A549 (cell line): ENCODE measurements around the gene PTX3. TPM values are rescaled to one million over a fixed set of nuclear protein-coding genes. Genes with fewer than 3 reads are reported as not detected.

Experiments
- ATAC-seq, 2 experiments: fragments of 200-7000 bp in 1 of 2; fragments of >200 bp in 1 of 2; cut with Nextera tagmentation in 1 of 2; cut with Tn5 transposase in 1 of 2; 3 replicates each; pipeline versions ENCODE4 v1.8.0 to v1.9.1; 2018 to 2020; ENCODE audit warnings: mild to moderate bottlenecking in 1 of 2, moderate library complexity in 1 of 2
- CTCF ChIA-PET: fragments of 300-600 bp; sonication (Branson Sonifier 250); formaldehyde crosslinking; extraction: SDS; loops from one replicate; lab custom pipeline; 2021; ENCODE audit warnings: antibody characterized with exemption, inconsistent platforms; lab: Yijun Ruan, JAX
- POLR2A ChIA-PET: fragments of 350-600 bp; formaldehyde crosslinking; extraction: SDS; loops from one replicate; lab custom pipeline; 2021; ENCODE audit warnings: antibody characterized with exemption, inconsistent platforms; lab: Yijun Ruan, JAX
- DNase-seq, 2 experiments: peaks; one replicate each; pipeline versions ENCODE4 v3.0.0 to v3.0.0-alpha.2; 2011 to 2016; ENCODE audit warnings: low read depth in 1 of 2, low spot score in 1 of 2
- FAIRE-seq: peaks from 2 replicates; lab custom pipeline; 2011; peaks lifted over from hg19 to GRCh38; lab: Jason Lieb, UNC
- H3K27ac ChIP-seq, 2 experiments: fragments of >200 bp; sonication (Bioruptor Twin); formaldehyde crosslinking; 3 replicates each; pipeline ENCODE4 v1.5.1; 2016 to 2017
- H3K4me1 ChIP-seq: fragments of >200 bp; sonication (Bioruptor Twin); formaldehyde crosslinking; 3 replicates; pipeline ENCODE4 v1.6.1; 2016
- H3K4me2 ChIP-seq: fragments of >200 bp; sonication (Bioruptor Twin); formaldehyde crosslinking; 3 replicates; pipeline ENCODE4 v1.6.1; 2016
- H3K4me3 ChIP-seq: fragments of >200 bp; sonication (Bioruptor Twin); formaldehyde crosslinking; 3 replicates; pipeline ENCODE4 v1.5.1; 2016
- H3K9me3 ChIP-seq: fragments of >200 bp; sonication (Bioruptor Twin); formaldehyde crosslinking; 3 replicates; pipeline ENCODE4 v1.6.1; 2016
- CBX8 ChIP-seq: fragments of 200-600 bp; sonication (generic); IDR thresholded peaks from 2 replicates; pipeline ENCODE4 v1.6.1; 2016
- EHMT2 ChIP-seq: fragments of 200-600 bp; sonication (generic); IDR thresholded peaks from 2 replicates; pipeline ENCODE4 v1.6.1; 2016; ENCODE audit warnings: antibody characterized with exemption, low read depth, mild to moderate bottlenecking, moderate library complexity
- HDAC2 ChIP-seq: fragments of 200-600 bp; sonication (generic); IDR thresholded peaks from 2 replicates; pipeline ENCODE4 v1.6.1; 2016
- HES2 ChIP-seq: fragments of >200 bp; sonication (Bioruptor Twin); formaldehyde crosslinking; IDR thresholded peaks from 2 replicates; pipeline ENCODE4 v1.6.1; 2016
- HOXA7 ChIP-seq: fragments of 250-450 bp; sonication (Bioruptor Pico); IDR thresholded peaks from 2 replicates; pipeline ENCODE4 v1.5.0; 2020; ENCODE audit warnings: mild to moderate bottlenecking, moderate library complexity
- JUNB ChIP-seq: fragments of >200 bp; sonication (Bioruptor Twin); formaldehyde crosslinking; IDR thresholded peaks from 2 replicates; pipeline ENCODE4 v1.6.1; 2016
- KDM5A ChIP-seq: fragments of 200-600 bp; sonication (generic); IDR thresholded peaks from 2 replicates; pipeline ENCODE4 v1.6.1; 2016; ENCODE audit warnings: antibody characterized with exemption, mild to moderate bottlenecking
- MAX ChIP-seq: IDR thresholded peaks from 2 replicates; pipeline ENCODE4 v1.6.1; 2012
- PHF8 ChIP-seq: fragments of 200-600 bp; sonication (generic); IDR thresholded peaks from 2 replicates; pipeline ENCODE4 v1.6.1; 2016; ENCODE audit warnings: low read depth, mild to moderate bottlenecking, antibody characterized with exemption, moderate library complexity, borderline replicate concordance
- POLR2A ChIP-seq: IDR thresholded peaks from 2 replicates; pipeline ENCODE4 v1.6.1; 2012; ENCODE audit warnings: mild to moderate bottlenecking, low read length
- RAD21 ChIP-seq, 2 experiments: fragments of >200 bp in 1 of 2; sonication (Bioruptor Twin) in 1 of 2; formaldehyde crosslinking in 1 of 2; IDR thresholded peaks in 1 of 2; conservative IDR thresholded peaks in 1 of 2; 2 replicates in 1 of 2; 3 replicates in 1 of 2; pipeline ENCODE4 v1.6.1; 2012 to 2018; ENCODE audit warnings: inconsistent platforms in 1 of 2
- SMC3 ChIP-seq: fragments of >200 bp; sonication (Bioruptor Twin); formaldehyde crosslinking; IDR thresholded peaks from 3 replicates; pipeline ENCODE4 v1.6.1; 2018; ENCODE audit warnings: inconsistent platforms
- WGBS: methylation state at CpG from one replicate; pipeline ENCODE4 v1.1.6; 2017; ENCODE audit errors: missing lambda C conversion rate; 5-methylcytosine and 5-hydroxymethylcytosine counted together
- polyA plus RNA-seq, 4 experiments: library from polyadenylated mRNA; depleted of rRNA in 3 of 4; stranded (reverse); fragments of >200 nt; fragmentation: RNase III in 1 of 4; extraction: RNeasy Plus Mini Kit Qiagen cat#74134 plus additional on column Dnase treatment in 1 of 4; gene quantifications; 2 replicates in 3 of 4; 3 replicates in 1 of 4; pipeline ENCODE4 v1.2.3, GENCODE V29; 2011 to 2017
- TF ChIP-seq, protein P1 (sequence below): fragments of >200 bp; sonication (Bioruptor Twin); formaldehyde crosslinking; IDR thresholded peaks from 3 replicates; pipeline ENCODE4 v1.5.1; 2016
- TF ChIP-seq, protein P2 (sequence below): fragments of 250-450 bp; sonication (Bioruptor Pico); IDR thresholded peaks from 2 replicates; pipeline ENCODE4 v1.5.0; 2021; ENCODE audit warnings: mild to moderate bottlenecking, moderate library complexity, borderline replicate concordance
- TF ChIP-seq, protein P3 (sequence below): fragments of 200-600 bp; sonication (generic); IDR thresholded peaks from 2 replicates; pipeline ENCODE4 v1.6.1; 2016; ENCODE audit warnings: antibody characterized with exemption, mild to moderate bottlenecking, moderate library complexity
- TF ChIP-seq, protein P4 (sequence below): IDR thresholded peaks from 2 replicates; pipeline ENCODE4 v1.6.1; 2012

Gene PTX3
- polyA plus RNA-seq, 2 of the 4 experiments (the other 2 are of a cell fraction) = 0.14 to 0.35 TPM

DNA sequence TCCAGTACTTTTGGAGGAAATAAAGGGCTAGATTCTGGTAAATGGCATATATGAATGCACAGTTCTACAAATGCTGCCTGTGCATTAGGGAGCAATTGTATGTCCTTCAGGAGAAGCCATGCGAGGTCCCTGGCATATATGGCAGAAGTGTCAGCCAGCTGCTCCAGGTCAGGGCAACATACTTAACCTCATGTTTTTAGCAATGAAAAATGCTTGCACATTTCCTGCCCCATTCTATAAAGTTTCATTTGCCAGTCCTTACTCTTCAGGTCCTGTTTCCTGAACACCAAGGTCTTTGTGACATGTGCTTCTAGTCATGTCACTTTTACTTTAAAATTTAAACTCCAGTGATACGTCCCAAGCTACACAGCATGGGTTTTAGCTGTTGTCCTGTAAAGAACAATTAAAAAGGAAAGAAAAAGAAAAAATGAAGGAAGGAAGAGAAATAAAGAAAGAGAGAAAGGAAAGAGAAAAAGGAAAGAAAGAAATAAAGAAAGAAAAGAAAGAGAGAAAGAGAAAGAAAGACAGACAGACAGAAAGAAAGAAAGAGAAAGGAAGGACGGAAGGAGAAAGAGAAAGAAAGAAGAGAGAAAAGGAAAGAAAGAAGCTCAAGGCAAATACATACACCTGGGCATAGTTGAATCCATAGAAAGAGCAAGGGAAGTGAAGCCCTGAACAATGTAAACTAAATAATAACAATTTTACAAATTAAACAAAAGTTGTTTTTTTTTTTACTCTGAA lies 20.1 kb upstream of the PTX3 start:
- Histone ChIP-seq H3K4me1 (peaks cover 6% of the 10 kb centered on the region; the same call in 1 of the 3 replicates), H3K4me3 (no peak overlapping the region), H3K4me2 (no peak overlapping the region), H3K27ac (no peak overlapping the region), H3K9me3 (no peaks in the 10 kb centered on the region)
- ChIA-PET POLR2A (no interaction called here), CTCF (interaction anchor here (0.7 to 0.8 kb wide), 2 partner anchors 80 to 116 kb away, joined by 3 read pairs; no protein-coding TSS in a partner anchor)
- FAIRE-seq = no peak
- 77% methylated on average over 3 of the region's 3 CpGs for WGBS
- ATAC-seq = no peak
- no peak for DNase-seq
- no peak for TF ChIP-seq PHF8

- Histone ChIP-seq H3K4me2 (no peak overlapping the region), H3K9me3 (no peaks in the 10 kb centered on the region), H3K27ac (no peak overlapping the region), H3K4me1 (peaks cover 6% of the 10 kb centered on the region; the same call in 1 of the 3 replicates), H3K4me3 (no peak overlapping the region)
- WGBS = 80% methylated on average over 2 of the region's 2 CpGs
- FAIRE-seq (no peak), DNase-seq (no peak), ATAC-seq (no peak)
- ChIA-PET CTCF (no interaction called here), POLR2A (no interaction called here)
- TF ChIP-seq MAX = no peak
- TF ChIP-seq KDM5A = no peak
- TF ChIP-seq CBX8 = no peak
- TF ChIP-seq SMC3 = no peak
Observed at GRCh38 chr3:157417247-157417646, 19.4 kb upstream of the PTX3 start.

DNA sequence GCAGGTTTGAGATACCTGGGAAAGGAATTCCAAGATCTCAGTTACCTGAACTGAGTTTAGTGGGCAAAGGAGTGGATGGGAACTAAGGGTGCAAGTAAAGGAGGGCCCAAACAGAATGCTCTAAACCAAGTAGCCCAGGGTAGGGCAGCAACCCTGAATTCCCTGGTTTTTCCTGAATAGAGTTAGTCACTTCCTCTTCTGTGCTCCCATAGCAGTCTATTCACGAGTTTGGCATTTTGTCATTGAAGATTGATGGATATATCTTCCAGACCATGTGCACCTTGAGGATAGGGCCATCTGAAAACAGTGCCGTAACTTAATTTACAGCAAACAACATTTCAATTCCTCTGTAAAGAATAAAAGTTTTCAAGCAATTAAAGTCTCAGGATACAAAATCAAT lies 18.5 kb upstream of the PTX3 start:
- FAIRE-seq = no peak
- TF ChIP-seq, protein P1, sequence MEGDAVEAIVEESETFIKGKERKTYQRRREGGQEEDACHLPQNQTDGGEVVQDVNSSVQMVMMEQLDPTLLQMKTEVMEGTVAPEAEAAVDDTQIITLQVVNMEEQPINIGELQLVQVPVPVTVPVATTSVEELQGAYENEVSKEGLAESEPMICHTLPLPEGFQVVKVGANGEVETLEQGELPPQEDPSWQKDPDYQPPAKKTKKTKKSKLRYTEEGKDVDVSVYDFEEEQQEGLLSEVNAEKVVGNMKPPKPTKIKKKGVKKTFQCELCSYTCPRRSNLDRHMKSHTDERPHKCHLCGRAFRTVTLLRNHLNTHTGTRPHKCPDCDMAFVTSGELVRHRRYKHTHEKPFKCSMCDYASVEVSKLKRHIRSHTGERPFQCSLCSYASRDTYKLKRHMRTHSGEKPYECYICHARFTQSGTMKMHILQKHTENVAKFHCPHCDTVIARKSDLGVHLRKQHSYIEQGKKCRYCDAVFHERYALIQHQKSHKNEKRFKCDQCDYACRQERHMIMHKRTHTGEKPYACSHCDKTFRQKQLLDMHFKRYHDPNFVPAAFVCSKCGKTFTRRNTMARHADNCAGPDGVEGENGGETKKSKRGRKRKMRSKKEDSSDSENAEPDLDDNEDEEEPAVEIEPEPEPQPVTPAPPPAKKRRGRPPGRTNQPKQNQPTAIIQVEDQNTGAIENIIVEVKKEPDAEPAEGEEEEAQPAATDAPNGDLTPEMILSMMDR = no peak
- TF ChIP-seq, protein P2, sequence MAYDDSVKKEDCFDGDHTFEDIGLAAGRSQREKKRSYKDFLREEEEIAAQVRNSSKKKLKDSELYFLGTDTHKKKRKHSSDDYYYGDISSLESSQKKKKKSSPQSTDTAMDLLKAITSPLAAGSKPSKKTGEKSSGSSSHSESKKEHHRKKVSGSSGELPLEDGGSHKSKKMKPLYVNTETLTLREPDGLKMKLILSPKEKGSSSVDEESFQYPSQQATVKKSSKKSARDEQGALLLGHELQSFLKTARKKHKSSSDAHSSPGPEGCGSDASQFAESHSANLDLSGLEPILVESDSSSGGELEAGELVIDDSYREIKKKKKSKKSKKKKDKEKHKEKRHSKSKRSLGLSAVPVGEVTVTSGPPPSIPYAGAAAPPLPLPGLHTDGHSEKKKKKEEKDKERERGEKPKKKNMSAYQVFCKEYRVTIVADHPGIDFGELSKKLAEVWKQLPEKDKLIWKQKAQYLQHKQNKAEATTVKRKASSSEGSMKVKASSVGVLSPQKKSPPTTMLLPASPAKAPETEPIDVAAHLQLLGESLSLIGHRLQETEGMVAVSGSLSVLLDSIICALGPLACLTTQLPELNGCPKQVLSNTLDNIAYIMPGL (CRISPR knock-in tag) = no peak
- TF ChIP-seq EHMT2 (no peak), POLR2A (no peak)
- TF ChIP-seq, all 56 proteins: peak for 0
- Histone ChIP-seq H3K27ac (no peak overlapping the region), H3K4me1 (peaks cover 6% of the 10 kb centered on the region; the same call in 1 of the 3 replicates), H3K4me3 (no peak overlapping the region), H3K9me3 (no peaks in the 10 kb centered on the region), H3K4me2 (no peak overlapping the region)
- CTCF ChIA-PET = no interaction called here
- POLR2A ChIA-PET = no interaction called here
- 48% methylated on average over 2 of the region's 2 CpGs for WGBS
- ATAC-seq (no peak), DNase-seq (no peak)

DNA sequence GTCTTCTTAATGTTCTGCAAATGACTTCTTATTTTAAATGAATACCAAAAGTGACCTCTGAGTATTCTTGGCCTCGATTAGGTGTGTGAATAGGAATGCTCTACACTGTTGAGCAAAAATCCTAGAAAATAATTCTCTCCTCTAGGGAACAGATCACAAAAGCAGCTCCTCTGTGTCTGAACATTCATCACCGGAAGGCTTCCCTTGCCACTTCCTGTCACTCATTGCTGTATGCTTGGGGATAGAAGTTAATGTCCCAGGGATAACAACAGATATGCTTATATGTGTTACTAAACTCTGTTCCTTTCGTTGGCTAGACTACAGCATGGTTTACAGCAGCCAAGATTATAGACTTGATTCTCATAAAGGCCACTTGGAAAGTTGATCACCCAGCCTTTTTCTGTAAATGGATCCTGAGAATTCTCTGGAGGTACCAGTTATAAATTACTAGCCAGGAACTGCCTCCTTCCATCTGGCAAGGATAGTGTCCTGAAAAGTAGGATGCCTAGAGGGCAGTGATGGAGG lies 16.0 kb upstream of the PTX3 start:
- CTCF ChIA-PET = interaction anchor here (1.0 kb wide), 1 partner anchor 17 kb away, joined by 6 read pairs; the partner anchor contains the start of gene PTX3
- H3K4me3 ChIP-seq = no peak overlapping the region
- FAIRE-seq (no peak), ATAC-seq (no peak), DNase-seq (no peak)
- peaks cover 6% of the 10 kb centered on the region; the same call in 1 of the 3 replicates for H3K4me1 ChIP-seq
- no peak overlapping the region for H3K4me2 ChIP-seq
- POLR2A ChIA-PET = no interaction called here
- WGBS = 44% methylated on average over 3 of the region's 3 CpGs
- no peak overlapping the region for H3K27ac ChIP-seq
- TF ChIP-seq, protein P1 = no peak
- TF ChIP-seq, protein P3, sequence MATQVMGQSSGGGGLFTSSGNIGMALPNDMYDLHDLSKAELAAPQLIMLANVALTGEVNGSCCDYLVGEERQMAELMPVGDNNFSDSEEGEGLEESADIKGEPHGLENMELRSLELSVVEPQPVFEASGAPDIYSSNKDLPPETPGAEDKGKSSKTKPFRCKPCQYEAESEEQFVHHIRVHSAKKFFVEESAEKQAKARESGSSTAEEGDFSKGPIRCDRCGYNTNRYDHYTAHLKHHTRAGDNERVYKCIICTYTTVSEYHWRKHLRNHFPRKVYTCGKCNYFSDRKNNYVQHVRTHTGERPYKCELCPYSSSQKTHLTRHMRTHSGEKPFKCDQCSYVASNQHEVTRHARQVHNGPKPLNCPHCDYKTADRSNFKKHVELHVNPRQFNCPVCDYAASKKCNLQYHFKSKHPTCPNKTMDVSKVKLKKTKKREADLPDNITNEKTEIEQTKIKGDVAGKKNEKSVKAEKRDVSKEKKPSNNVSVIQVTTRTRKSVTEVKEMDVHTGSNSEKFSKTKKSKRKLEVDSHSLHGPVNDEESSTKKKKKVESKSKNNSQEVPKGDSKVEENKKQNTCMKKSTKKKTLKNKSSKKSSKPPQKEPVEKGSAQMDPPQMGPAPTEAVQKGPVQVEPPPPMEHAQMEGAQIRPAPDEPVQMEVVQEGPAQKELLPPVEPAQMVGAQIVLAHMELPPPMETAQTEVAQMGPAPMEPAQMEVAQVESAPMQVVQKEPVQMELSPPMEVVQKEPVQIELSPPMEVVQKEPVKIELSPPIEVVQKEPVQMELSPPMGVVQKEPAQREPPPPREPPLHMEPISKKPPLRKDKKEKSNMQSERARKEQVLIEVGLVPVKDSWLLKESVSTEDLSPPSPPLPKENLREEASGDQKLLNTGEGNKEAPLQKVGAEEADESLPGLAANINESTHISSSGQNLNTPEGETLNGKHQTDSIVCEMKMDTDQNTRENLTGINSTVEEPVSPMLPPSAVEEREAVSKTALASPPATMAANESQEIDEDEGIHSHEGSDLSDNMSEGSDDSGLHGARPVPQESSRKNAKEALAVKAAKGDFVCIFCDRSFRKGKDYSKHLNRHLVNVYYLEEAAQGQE = no peak
- no peak for TF ChIP-seq RAD21 (conservative IDR thresholded peaks at IDR 0.05 in 1 of 2, IDR thresholded peaks at IDR 0.05 in 1 of 2)
- TF ChIP-seq, protein P4, sequence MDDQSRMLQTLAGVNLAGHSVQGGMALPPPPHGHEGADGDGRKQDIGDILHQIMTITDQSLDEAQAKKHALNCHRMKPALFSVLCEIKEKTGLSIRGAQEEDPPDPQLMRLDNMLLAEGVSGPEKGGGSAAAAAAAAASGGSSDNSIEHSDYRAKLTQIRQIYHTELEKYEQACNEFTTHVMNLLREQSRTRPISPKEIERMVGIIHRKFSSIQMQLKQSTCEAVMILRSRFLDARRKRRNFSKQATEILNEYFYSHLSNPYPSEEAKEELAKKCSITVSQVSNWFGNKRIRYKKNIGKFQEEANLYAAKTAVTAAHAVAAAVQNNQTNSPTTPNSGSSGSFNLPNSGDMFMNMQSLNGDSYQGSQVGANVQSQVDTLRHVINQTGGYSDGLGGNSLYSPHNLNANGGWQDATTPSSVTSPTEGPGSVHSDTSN = no peak
- no peak for TF ChIP-seq HOXA7 (CRISPR knock-in tag)
- no peak for TF ChIP-seq HDAC2
- no peak for TF ChIP-seq HES2
- TF ChIP-seq POLR2A = no peak
- no peak for TF ChIP-seq JUNB
- no peaks in the 10 kb centered on the region for H3K9me3 ChIP-seq
